GM23248 (cell line): ENCODE results near the gene LMAN2. TPM values are rescaled to one million over a fixed set of nuclear protein-coding genes. Genes with fewer than 3 reads are reported as not detected.

Source experiments
- DNase-seq: peaks from one replicate; pipeline ENCODE4 v3.0.0-alpha.2; 2015
- H2AFZ ChIP-seq: fragments of 200-600 bp; sonication (generic); 2 replicates; pipeline ENCODE4 v1.6.1; 2016; ENCODE audit warnings: antibody characterized with exemption
- H3F3A ChIP-seq: fragments of 200-600 bp; sonication (generic); 2 replicates; pipeline ENCODE4 v1.6.1; 2016; ENCODE audit warnings: mild to moderate bottlenecking, antibody characterized with exemption, mixed run types; ENCODE audit not compliant: insufficient read depth
- H3K27ac ChIP-seq: fragments of 200-600 bp; sonication (generic); 2 replicates; pipeline ENCODE4 v1.5.1; 2016; ENCODE audit warnings: mild to moderate bottlenecking
- H3K27me3 ChIP-seq: fragments of 200-600 bp; sonication (generic); replicated peaks from 2 replicates; pipeline ENCODE4 v1.6.1; 2016; ENCODE audit warnings: mild to moderate bottlenecking; ENCODE audit not compliant: insufficient read depth
- H3K36me3 ChIP-seq: fragments of 200-600 bp; sonication (generic); 2 replicates; pipeline ENCODE4 v1.6.1; 2016; ENCODE audit warnings: low read depth, mild to moderate bottlenecking
- H3K4me1 ChIP-seq: fragments of 200-600 bp; sonication (generic); 2 replicates; pipeline ENCODE4 v1.6.1; 2016; ENCODE audit warnings: mild to moderate bottlenecking; ENCODE audit not compliant: insufficient read depth
- H3K4me2 ChIP-seq: fragments of 200-600 bp; sonication (generic); one replicate; pipeline ENCODE4 v1.6.1; 2016; ENCODE audit warnings: mild to moderate bottlenecking; ENCODE audit not compliant: unreplicated experiment
- H3K4me3 ChIP-seq: fragments of 200-600 bp; sonication (generic); 2 replicates; pipeline ENCODE4 v1.5.1; 2016; ENCODE audit warnings: mild to moderate bottlenecking
- H3K79me2 ChIP-seq: fragments of 200-600 bp; sonication (generic); 2 replicates; pipeline ENCODE4 v1.6.1; 2016; ENCODE audit warnings: mild to moderate bottlenecking; ENCODE audit not compliant: insufficient read depth
- H3K9ac ChIP-seq: fragments of 200-600 bp; sonication (generic); 2 replicates; pipeline ENCODE4 v1.6.1; 2016; ENCODE audit warnings: mild to moderate bottlenecking
- H3K9me2 ChIP-seq: fragments of 200-600 bp; sonication (generic); 2 replicates; pipeline ENCODE4 v1.6.1; 2016; ENCODE audit warnings: mixed run types, mild to moderate bottlenecking, moderate library complexity; ENCODE audit not compliant: insufficient read depth
- H3K9me3 ChIP-seq: fragments of 200-600 bp; sonication (generic); one replicate; pipeline ENCODE4 v1.6.1; 2017; ENCODE audit warnings: low read depth
- H4K20me1 ChIP-seq: fragments of 200-600 bp; sonication (generic); 2 replicates; pipeline ENCODE4 v1.6.0; 2016; ENCODE audit not compliant: insufficient read depth
- EZH2 ChIP-seq: fragments of 200-600 bp; sonication (generic); IDR thresholded peaks from 2 replicates; pipeline ENCODE4 v1.6.1; 2018; ENCODE audit warnings: antibody characterized with exemption, mild to moderate bottlenecking; ENCODE audit not compliant: insufficient read depth, poor library complexity, severe bottlenecking
- EZH2phosphoT487 ChIP-seq: fragments of 200-600 bp; sonication (generic); IDR thresholded peaks from 2 replicates; pipeline ENCODE4 v1.6.1; 2018; ENCODE audit warnings: antibody characterized with exemption, moderate library complexity, mild to moderate bottlenecking, low read depth; ENCODE audit not compliant: insufficient read depth
- WGBS, 2 experiments: methylation state at CpG; one replicate each; pipeline ENCODE4 v1.1.6; 2015 to 2017; ENCODE audit warnings: low lambda C conversion rate in 2 of 2, low coverage in 1 of 2; ENCODE audit errors: missing lambda C conversion rate in 2 of 2; 5-methylcytosine and 5-hydroxymethylcytosine counted together
- in situ Hi-C: fragments of 300-500 bp; cut with MboI; formaldehyde crosslinking; loops from 2 replicates; pipeline ENCODE4 v1.15.0; 2020
- polyA plus RNA-seq: library from polyadenylated mRNA; unstranded; fragments of >200 nt; fragmentation: Nextera tagmentation; extraction: Ambion mirVana; gene quantifications from 2 replicates; pipeline ENCODE4 v1.2.1, GENCODE V29; 2016
- total RNA-seq: library from RNA; depleted of rRNA; stranded (reverse); fragments of >200 nt; shearing (Covaris generic); gene quantifications from 2 replicates; pipeline ENCODE4 v1.2.3, GENCODE V29; 2014

The LMAN2 gene
- total and polyA plus RNA-seq, 2 experiments from 2014 or later: 303 to 313 TPM

GRCh38 chr5:177328545-177329231 lies 22.8 kb downstream of the LMAN2 start:
- H3K27me3 ChIP-seq: no peaks in the 10 kb centered on the region
- H3K4me3 ChIP-seq: no peak overlapping the region
- H3K4me2 ChIP-seq: no peak overlapping the region
- no peaks in the 10 kb centered on the region; the same call in 1 of the 2 replicates for H3K36me3 ChIP-seq
- 90 to 92% methylated on average over 19 of the region's 19 CpGs for WGBS, 2 experiments
- peaks cover 21% of the 10 kb centered on the region for H3K4me1 ChIP-seq
- no peak overlapping the region for H2AFZ ChIP-seq
- DNase-seq: no peak
- TF ChIP-seq EZH2phosphoT487 (no peak), EZH2 (no peak)
- no peaks in the 10 kb centered on the region for H3K9me3 ChIP-seq
- no peak overlapping the region for H3K27ac ChIP-seq
- no peaks in the 10 kb centered on the region for H4K20me1 ChIP-seq
- peaks cover 17% of the 10 kb centered on the region; the same call in 1 of the 2 replicates for H3F3A ChIP-seq
- H3K79me2 ChIP-seq: no peaks in the 10 kb centered on the region
- in situ Hi-C loops: no loop called here
- no peaks in the 10 kb centered on the region for H3K9me2 ChIP-seq
- no peak overlapping the region for H3K9ac ChIP-seq

DNA sequence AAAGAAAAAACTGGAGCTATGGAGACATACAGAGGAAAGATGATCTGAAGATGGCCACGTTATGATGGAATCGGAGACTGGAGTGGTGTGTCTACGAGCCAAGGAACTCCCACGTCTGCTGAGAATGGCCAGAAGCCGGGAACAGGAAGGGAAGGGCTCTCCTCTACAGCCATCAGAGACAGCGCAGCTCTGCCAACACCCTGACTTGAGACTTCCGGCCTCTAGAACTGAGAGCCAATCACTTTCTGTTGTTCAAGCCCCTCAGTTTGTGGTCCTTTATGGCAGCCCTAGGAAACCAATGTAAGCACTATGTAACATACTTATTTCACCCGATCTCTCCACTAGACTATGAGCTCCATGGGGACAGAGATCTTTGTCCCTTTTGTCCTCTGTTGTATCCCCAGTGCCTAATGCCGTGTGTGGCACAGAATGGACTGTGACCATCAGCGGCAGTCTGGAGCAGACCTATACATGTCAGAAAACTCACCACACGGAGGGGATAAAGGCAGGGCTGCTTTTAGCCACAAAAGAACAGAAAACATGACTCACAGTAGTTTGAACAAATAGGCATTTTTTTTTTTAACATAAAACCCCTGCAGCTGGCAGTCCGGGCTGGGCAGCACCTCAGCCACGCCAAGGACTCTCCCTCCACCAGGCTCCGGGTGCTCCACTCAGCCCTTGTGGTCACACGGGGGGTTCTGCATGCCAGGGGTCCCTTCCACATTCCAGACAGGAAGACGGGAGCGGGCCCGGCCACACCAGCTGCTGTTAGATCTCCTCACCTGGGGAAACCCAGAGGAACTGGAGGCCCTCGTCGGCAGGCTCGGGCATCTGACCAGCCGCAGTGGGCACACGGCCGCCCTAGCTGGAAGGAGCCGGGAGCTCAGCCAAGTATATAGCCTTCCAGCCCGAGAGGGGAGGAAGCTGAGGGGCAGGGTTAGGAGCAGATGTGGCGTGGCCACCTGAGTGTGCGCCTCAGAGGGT lies 23.6 kb downstream of the LMAN2 start:
- Histone ChIP-seq H3K27me3 (no peaks in the 10 kb centered on the region), H3K36me3 (no peaks in the 10 kb centered on the region; the same call in 1 of the 2 replicates), H3K4me1 (peaks cover 21% of the 10 kb centered on the region), H3K9me2 (no peaks in the 10 kb centered on the region), H3K27ac (peak overlapping the region; percentile 90), H3F3A (peaks cover 17% of the 10 kb centered on the region; the same call in 1 of the 2 replicates), H2AFZ (peak overlapping the region; percentile 86), H3K9ac (peak overlapping the region; percentile 66), H3K9me3 (no peaks in the 10 kb centered on the region), H4K20me1 (no peaks in the 10 kb centered on the region), H3K79me2 (no peaks in the 10 kb centered on the region; the same call in 1 of the 2 replicates), H3K4me2 (peak overlapping the region; percentile 56), H3K4me3 (peak overlapping the region; percentile 32)
- 58 to 59% methylated on average over 28 of the region's 28 CpGs for WGBS, 2 experiments
- no peak for TF ChIP-seq EZH2
- no peak for TF ChIP-seq EZH2phosphoT487
- DNase-seq: peak; percentile 81
- in situ Hi-C loops: no loop called here

GRCh38 chr5:177325868-177326381 lies 25.5 kb downstream of the LMAN2 start:
- Histone ChIP-seq H3F3A (peaks cover 17% of the 10 kb centered on the region; the same call in 1 of the 2 replicates), H3K9me3 (no peaks in the 10 kb centered on the region), H3K36me3 (no peaks in the 10 kb centered on the region; the same call in 1 of the 2 replicates), H3K27ac (0 out of 2 replicates have a peak overlapping the region, but pooled peaks have one; percentile 1), H3K79me2 (no peaks in the 10 kb centered on the region; the same call in 1 of the 2 replicates), H4K20me1 (no peaks in the 10 kb centered on the region), H2AFZ (no peak overlapping the region), H3K4me3 (no peak overlapping the region), H3K27me3 (no peaks in the 10 kb centered on the region), H3K9ac (0 out of 2 replicates have a peak overlapping the region, but pooled peaks have one; percentile 2), H3K4me1 (peaks cover 21% of the 10 kb centered on the region), H3K9me2 (no peaks in the 10 kb centered on the region), H3K4me2 (peak overlapping the region; percentile 11)
- in situ Hi-C loops: no loop called here
- TF ChIP-seq EZH2phosphoT487: no peak
- no peak for TF ChIP-seq EZH2
- DNase-seq: peak; percentile 23
- WGBS, 2 experiments: 4 to 5% methylated on average over 1 of the region's 1 CpG

DNA sequence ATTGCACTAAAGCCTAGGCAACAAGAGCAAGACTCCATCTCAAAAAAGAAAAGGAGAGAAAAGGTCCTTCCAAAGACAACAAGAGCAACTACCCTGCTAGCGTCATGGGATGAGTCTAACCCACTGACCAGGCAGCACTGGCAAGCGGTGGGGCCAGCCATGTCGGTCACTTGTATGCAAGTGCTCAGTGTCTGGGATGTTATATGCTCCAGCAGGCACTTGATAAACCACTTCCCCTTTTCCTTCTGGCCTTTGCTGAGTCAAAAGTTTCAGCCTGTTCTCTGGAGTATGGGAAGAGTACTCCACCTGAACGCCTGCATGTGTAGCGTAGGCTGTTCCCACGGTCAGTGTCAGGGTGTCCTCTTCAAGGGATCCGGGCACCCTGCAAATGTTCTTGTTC lies 30.6 kb downstream of the LMAN2 start:
- Histone ChIP-seq H3K9ac (no peak overlapping the region), H3K27ac (no peak overlapping the region), H4K20me1 (no peaks in the 10 kb centered on the region), H2AFZ (no peak overlapping the region), H3K4me1 (peaks cover 2% of the 10 kb centered on the region), H3K9me3 (no peaks in the 10 kb centered on the region), H3F3A (no peaks in the 10 kb centered on the region; the same call in 1 of the 2 replicates), H3K9me2 (no peaks in the 10 kb centered on the region), H3K36me3 (no peaks in the 10 kb centered on the region), H3K79me2 (no peaks in the 10 kb centered on the region; the same call in 1 of the 2 replicates), H3K27me3 (no peaks in the 10 kb centered on the region), H3K4me3 (no peak overlapping the region), H3K4me2 (no peak overlapping the region)
- in situ Hi-C loops: no loop called here
- DNase-seq: no peak
- 97 to 98% methylated on average over 7 of the region's 7 CpGs for WGBS, 2 experiments
- TF ChIP-seq EZH2 (no peak), EZH2phosphoT487 (no peak)
